MM.1S (cell line): ENCODE data around the gene GRAMD1B.

Experiments used
- CTCF ChIP-seq: fragments of 300-600 bp; sonication (generic); IDR thresholded peaks from 2 replicates; pipeline ENCODE4 v1.5.1; 2016; ENCODE audit warnings: antibody characterized with exemption, low read length, mixed read lengths
- EZH2phosphoT487 ChIP-seq: fragments of 300-600 bp; sonication (generic); IDR thresholded peaks from 2 replicates; pipeline ENCODE4 v1.6.1; 2018; ENCODE audit warnings: antibody characterized with exemption, low read length

DNA sequence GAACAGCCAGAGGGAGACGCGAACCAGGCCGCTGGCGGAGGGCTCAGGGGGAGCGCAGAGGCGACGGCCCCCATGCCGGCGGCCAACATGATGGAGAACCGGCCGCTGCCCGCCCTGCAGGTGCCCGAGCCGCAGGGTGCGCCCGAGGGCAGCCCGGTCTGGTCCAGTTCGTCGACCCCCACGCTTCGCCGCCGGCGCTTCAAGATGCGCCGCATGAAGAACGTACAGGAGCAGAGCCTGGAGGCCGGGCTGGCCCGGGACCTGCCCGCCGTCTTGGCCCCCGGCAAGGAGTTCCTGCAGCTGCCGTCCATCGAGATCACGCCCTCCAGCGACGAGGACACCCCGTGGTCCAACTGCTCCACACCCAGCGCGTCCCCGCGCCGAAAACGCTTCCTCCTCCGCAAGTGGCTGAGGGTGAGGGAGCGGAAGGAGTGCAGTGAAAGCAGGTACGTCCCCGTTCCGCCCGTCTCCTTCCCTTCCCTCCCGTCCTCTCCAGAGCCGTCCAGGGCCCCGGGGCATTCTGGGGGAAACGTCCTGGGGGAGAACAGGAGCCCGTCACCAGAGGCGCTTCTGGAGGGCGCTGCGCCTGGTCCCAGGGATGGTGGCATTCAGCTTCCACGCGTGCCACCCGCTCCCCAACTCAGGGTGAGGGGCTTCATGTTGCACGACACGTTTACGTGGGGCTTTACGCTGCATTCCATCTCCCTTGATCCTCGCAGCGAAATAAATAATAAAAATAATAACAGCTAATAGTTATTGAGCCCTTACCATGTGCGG is 840 bp downstream of the GRAMD1B start:
- TF ChIP-seq CTCF: no peak
- no peak for TF ChIP-seq EZH2phosphoT487
